HG03175 (cell line): ENCODE data around the gene HELZ.
"Not testable (repeated sequence)": the region's sequence is repeated elsewhere in the genome, so short reads cannot be mapped to it uniquely, and the experiment has no call there.

ENCODE experiments used
- ATAC-seq: cut with Tn5 transposase; IDR thresholded peaks from one replicate; pipeline ENCODE4 v1.9.1; 2021; ENCODE audit warnings: mild to moderate bottlenecking, moderate library complexity; ENCODE audit not compliant: unreplicated experiment

Gene HELZ

GRCh38 chr17:67229109-67229955 lies 15.7 kb downstream of the HELZ start:
- no peak for ATAC-seq

GRCh38 chr17:67227488-67227887 lies 17.5 kb downstream of the HELZ start:
- no peak for ATAC-seq

GRCh38 chr17:67225316-67225715 lies 19.7 kb downstream of the HELZ start:
- ATAC-seq, result no peak

- ATAC-seq, result no peak
Measured at GRCh38 chr17:67224736-67225135, 20.3 kb downstream of the HELZ start.

GRCh38 chr17:67223924-67224323 lies 21.1 kb downstream of the HELZ start:
- ATAC-seq, result no peak

- no peak for ATAC-seq
Measured at GRCh38 chr17:67221062-67221998, 23.7 kb downstream of the HELZ start.

- ATAC-seq, result no peak
Measured at GRCh38 chr17:67218385-67218950, 26.5 kb downstream of the HELZ start.

GRCh38 chr17:67217446-67217845 lies 27.6 kb downstream of the HELZ start:
- ATAC-seq, result no peak

GRCh38 chr17:67216578-67217320 lies 28.2 kb downstream of the HELZ start:
- ATAC-seq, result no peak

GRCh38 chr17:67215991-67216421 lies 29.0 kb downstream of the HELZ start:
- ATAC-seq, result peak; percentile 50

- no peak for ATAC-seq
Measured at GRCh38 chr17:67212714-67213417, 32.1 kb downstream of the HELZ start.

GRCh38 chr17:67212231-67212630 lies 32.8 kb downstream of the HELZ start:
- no peak for ATAC-seq

GRCh38 chr17:67211742-67212141 lies 33.3 kb downstream of the HELZ start:
- no peak for ATAC-seq

- no peak for ATAC-seq
Measured at GRCh38 chr17:67210915-67211314, 34.1 kb downstream of the HELZ start.

- no peak for ATAC-seq
Measured at GRCh38 chr17:67208232-67208631, 36.8 kb downstream of the HELZ start.

GRCh38 chr17:67203818-67204217 lies 41.2 kb downstream of the HELZ start:
- no peak for ATAC-seq

GRCh38 chr17:67202503-67202902 lies 42.5 kb downstream of the HELZ start:
- ATAC-seq, result no peak

GRCh38 chr17:67200727-67201301 lies 44.2 kb downstream of the HELZ start:
- ATAC-seq, result no peak

- ATAC-seq, result no peak
Measured at GRCh38 chr17:67198131-67198530, 46.9 kb downstream of the HELZ start.

- not testable (repeated sequence) for ATAC-seq
Measured at GRCh38 chr17:67197023-67197422, 48.0 kb downstream of the HELZ start.
